ENCODE data around the gene NID1. TPM values are rescaled to one million over a fixed set of nuclear protein-coding genes. Genes with fewer than 3 reads are reported as not detected.
"Not testable (repeated sequence)": the region's sequence is repeated elsewhere in the genome, so short reads cannot be mapped to it uniquely, and the experiment has no call there.

The NID1 gene
- total RNA-seq, 1 donor from 2014 or later = 73.0 TPM

DNA sequence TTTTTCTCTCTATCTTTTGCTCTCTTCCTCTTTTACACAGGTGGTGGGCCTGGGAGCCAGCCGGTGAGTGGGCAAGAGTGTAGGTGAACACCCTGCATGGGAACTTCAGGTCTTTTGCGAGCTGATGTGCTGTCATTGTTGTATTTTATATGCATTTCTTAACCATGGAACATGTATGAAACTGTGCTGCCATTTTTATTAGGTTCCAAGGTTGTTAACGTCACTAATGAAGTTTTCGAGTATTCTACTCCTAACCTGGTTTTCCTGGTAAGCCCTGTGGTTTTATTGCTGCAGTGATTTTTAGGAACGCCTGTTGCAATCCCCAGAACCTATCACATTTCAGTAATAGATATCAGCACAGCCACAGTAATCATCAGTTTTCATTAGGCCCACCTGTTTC is 14.8 kb upstream of the NID1 start:
- TF ChIP-seq, protein P1, sequence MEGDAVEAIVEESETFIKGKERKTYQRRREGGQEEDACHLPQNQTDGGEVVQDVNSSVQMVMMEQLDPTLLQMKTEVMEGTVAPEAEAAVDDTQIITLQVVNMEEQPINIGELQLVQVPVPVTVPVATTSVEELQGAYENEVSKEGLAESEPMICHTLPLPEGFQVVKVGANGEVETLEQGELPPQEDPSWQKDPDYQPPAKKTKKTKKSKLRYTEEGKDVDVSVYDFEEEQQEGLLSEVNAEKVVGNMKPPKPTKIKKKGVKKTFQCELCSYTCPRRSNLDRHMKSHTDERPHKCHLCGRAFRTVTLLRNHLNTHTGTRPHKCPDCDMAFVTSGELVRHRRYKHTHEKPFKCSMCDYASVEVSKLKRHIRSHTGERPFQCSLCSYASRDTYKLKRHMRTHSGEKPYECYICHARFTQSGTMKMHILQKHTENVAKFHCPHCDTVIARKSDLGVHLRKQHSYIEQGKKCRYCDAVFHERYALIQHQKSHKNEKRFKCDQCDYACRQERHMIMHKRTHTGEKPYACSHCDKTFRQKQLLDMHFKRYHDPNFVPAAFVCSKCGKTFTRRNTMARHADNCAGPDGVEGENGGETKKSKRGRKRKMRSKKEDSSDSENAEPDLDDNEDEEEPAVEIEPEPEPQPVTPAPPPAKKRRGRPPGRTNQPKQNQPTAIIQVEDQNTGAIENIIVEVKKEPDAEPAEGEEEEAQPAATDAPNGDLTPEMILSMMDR (IDR thresholded peaks at IDR 0.05; ENCODE audit: insufficient read depth, low read depth, low read length) = no peak
- TF ChIP-seq EZH2 (IDR thresholded peaks at IDR 0.05; ENCODE audit: insufficient read depth, low read length) = no peak
- no peaks in the 10 kb centered on the region for H3K36me3 ChIP-seq (ENCODE audit: insufficient read depth, low read length)
- Mint-ChIP-seq H3K36me3 (ENCODE audit: low read depth, unreplicated experiment) (no peaks in the 10 kb centered on the region), H3K27me3 (ENCODE audit: low read depth, unreplicated experiment) (peaks cover 4% of the 10 kb centered on the region), H3K9me3 (ENCODE audit: unreplicated experiment) (no peaks in the 10 kb centered on the region), H3K4me3 (ENCODE audit: unreplicated experiment) (no peak overlapping the region), H3K27ac (ENCODE audit: unreplicated experiment) (no peak overlapping the region), H3K4me1 (ENCODE audit: low read depth, unreplicated experiment) (peaks cover 10% of the 10 kb centered on the region)
- no peaks in the 10 kb centered on the region for H4K20me1 ChIP-seq (ENCODE audit: insufficient read depth, low read length)
- no peak overlapping the region for H3K27ac ChIP-seq (ENCODE audit: low read depth, low read length)
- no peak overlapping the region for H3K4me3 ChIP-seq (ENCODE audit: insufficient read depth, low read depth, low read length)
- no peaks in the 10 kb centered on the region for H3K9me3 ChIP-seq (ENCODE audit: insufficient read depth, low read depth, low read length)
- DNase-seq (ENCODE audit: low read depth) (no peak), FAIRE-seq (no peak)
- H2AFZ ChIP-seq (ENCODE audit: low read depth, low read length) = no peak overlapping the region
- no peak overlapping the region for H3K9ac ChIP-seq (ENCODE audit: low read length)
- H3K79me2 ChIP-seq (ENCODE audit: insufficient read depth, low read length) = no peaks in the 10 kb centered on the region
- peaks cover 5% of the 10 kb centered on the region for H3K4me1 ChIP-seq (ENCODE audit: insufficient read depth, low read length)
- H3K27me3 ChIP-seq (ENCODE audit: insufficient read depth, low read length) = no peaks in the 10 kb centered on the region
- H3K4me2 ChIP-seq (ENCODE audit: low read length) = no peak overlapping the region

DNA sequence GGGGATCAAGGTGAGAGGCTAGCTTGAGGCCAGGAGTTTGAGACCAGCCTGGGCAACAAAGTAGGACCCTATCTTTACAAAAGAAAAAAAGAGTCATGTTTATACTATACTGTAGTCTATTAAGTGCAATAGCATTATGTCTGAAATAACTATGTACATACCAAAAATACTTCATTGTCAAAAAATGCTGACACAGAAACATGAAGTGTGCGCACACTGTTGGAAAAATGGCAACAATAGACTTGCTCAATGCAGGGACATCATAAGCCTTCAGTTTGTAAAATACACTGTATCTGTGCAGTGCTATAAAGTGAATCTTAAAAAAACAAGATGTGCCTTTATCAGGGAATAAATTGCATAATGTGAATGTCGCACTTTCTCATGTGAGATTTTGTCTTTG is 14.1 kb upstream of the NID1 start:
- Mint-ChIP-seq H3K27me3 (ENCODE audit: low read depth, unreplicated experiment) (peaks cover 4% of the 10 kb centered on the region), H3K4me1 (ENCODE audit: low read depth, unreplicated experiment) (peaks cover 9% of the 10 kb centered on the region), H3K36me3 (ENCODE audit: low read depth, unreplicated experiment) (no peaks in the 10 kb centered on the region), H3K27ac (ENCODE audit: unreplicated experiment) (no peak overlapping the region), H3K9me3 (ENCODE audit: unreplicated experiment) (no peaks in the 10 kb centered on the region), H3K4me3 (ENCODE audit: unreplicated experiment) (no peak overlapping the region)
- Histone ChIP-seq H3K9ac (ENCODE audit: low read length) (no peak overlapping the region), H3K9me3 (ENCODE audit: insufficient read depth, low read depth, low read length) (no peaks in the 10 kb centered on the region), H3K4me1 (ENCODE audit: insufficient read depth, low read length) (peaks cover 5% of the 10 kb centered on the region), H3K4me3 (ENCODE audit: insufficient read depth, low read depth, low read length) (no peak overlapping the region), H3K27me3 (ENCODE audit: insufficient read depth, low read length) (no peaks in the 10 kb centered on the region), H3K27ac (ENCODE audit: low read depth, low read length) (no peak overlapping the region), H3K36me3 (ENCODE audit: insufficient read depth, low read length) (no peaks in the 10 kb centered on the region), H4K20me1 (ENCODE audit: insufficient read depth, low read length) (no peaks in the 10 kb centered on the region), H3K79me2 (ENCODE audit: insufficient read depth, low read length) (no peaks in the 10 kb centered on the region), H2AFZ (ENCODE audit: low read depth, low read length) (no peak overlapping the region), H3K4me2 (ENCODE audit: low read length) (no peak overlapping the region)
- no peak for DNase-seq (ENCODE audit: low read depth)
- no peak for FAIRE-seq
- no peak for TF ChIP-seq EZH2 (IDR thresholded peaks at IDR 0.05; ENCODE audit: insufficient read depth, low read length)
- TF ChIP-seq, protein P1 (IDR thresholded peaks at IDR 0.05; ENCODE audit: insufficient read depth, low read depth, low read length) = no peak

DNA sequence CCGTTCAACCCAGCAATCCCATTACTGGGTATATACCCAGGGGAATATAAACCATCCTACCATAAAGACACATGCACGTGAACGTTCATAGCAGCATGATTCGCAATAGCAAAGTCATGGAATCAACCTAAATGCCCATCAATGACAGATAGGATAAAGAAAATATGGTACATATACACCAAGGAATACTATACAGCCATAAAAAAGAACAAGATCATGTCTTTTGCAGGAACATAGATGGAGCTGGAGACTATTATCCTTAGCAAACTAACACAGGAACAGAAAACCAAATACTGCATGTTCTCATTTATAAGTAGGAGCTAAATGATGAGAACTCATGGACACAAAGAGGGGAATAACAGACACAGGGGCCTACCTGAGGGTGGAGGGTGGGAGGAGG is 13.2 kb upstream of the NID1 start:
- H3K4me1 Mint-ChIP-seq (ENCODE audit: low read depth, unreplicated experiment); H3K4me3 ChIP-seq (ENCODE audit: insufficient read depth, low read depth, low read length); H3K4me2 ChIP-seq (ENCODE audit: low read length); H3K9me3 Mint-ChIP-seq (ENCODE audit: unreplicated experiment); H2AFZ ChIP-seq (ENCODE audit: low read depth, low read length); H4K20me1 ChIP-seq (ENCODE audit: insufficient read depth, low read length); H3K4me3 Mint-ChIP-seq (ENCODE audit: unreplicated experiment); H3K4me1 ChIP-seq (ENCODE audit: insufficient read depth, low read length); H3K36me3 Mint-ChIP-seq (ENCODE audit: low read depth, unreplicated experiment); H3K27ac ChIP-seq (ENCODE audit: low read depth, low read length); H3K79me2 ChIP-seq (ENCODE audit: insufficient read depth, low read length); H3K9ac ChIP-seq (ENCODE audit: low read length); H3K27me3 ChIP-seq (ENCODE audit: insufficient read depth, low read length); DNase-seq (ENCODE audit: low read depth); H3K36me3 ChIP-seq (ENCODE audit: insufficient read depth, low read length); H3K27ac Mint-ChIP-seq (ENCODE audit: unreplicated experiment); FAIRE-seq; H3K27me3 Mint-ChIP-seq (ENCODE audit: low read depth, unreplicated experiment); H3K9me3 ChIP-seq (ENCODE audit: insufficient read depth, low read depth, low read length): not testable (repeated sequence)

Measured in astrocyte (in vitro differentiated cells and primary cell).